ENCODE measurements around the gene RUNX1. TPM values are rescaled to one million over a fixed set of nuclear protein-coding genes. Genes with fewer than 3 reads are reported as not detected.

The RUNX1 gene
- total RNA-seq, 4 donors from 2014 or later = 16.2 to 34.6 (median 26.4) TPM

DNA sequence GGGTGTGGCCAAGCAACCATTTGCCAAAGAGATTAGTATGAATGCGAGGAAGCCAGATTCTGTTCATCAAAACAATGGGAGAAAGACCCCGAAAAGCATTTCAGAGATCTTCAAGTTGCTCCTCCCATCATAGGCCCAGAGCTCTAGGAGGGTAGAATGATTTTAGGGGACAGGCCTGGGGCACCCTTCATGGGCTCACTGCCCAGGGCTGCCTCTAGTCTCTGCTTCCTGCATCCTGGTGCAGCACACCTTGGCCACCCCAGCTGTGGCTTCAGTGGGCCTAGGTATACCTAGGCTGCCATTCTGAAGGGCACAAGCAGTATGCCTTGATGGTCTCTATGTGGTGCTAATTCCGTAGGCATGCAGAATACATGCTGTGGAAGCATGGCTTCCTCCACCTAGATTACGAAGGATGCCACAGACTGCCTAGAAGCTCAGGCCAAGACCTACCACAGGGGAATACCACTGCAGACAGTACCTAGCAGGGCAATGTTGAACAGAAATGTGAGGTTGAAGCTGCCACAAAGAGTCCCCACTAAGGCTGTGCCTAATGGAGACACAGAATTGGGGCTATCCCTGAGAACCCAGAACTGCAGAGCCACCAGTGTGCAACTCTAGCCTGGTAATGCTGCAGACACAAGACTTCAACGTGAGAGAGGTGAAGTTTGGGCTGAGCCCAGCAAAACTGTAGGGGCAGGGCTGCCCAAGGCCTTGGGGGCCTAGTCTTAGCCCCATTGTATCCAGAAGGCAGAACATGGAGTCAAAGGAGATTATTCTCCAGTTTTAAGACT is 221.5 kb downstream of the RUNX1 start:
- TF ChIP-seq, protein P1, sequence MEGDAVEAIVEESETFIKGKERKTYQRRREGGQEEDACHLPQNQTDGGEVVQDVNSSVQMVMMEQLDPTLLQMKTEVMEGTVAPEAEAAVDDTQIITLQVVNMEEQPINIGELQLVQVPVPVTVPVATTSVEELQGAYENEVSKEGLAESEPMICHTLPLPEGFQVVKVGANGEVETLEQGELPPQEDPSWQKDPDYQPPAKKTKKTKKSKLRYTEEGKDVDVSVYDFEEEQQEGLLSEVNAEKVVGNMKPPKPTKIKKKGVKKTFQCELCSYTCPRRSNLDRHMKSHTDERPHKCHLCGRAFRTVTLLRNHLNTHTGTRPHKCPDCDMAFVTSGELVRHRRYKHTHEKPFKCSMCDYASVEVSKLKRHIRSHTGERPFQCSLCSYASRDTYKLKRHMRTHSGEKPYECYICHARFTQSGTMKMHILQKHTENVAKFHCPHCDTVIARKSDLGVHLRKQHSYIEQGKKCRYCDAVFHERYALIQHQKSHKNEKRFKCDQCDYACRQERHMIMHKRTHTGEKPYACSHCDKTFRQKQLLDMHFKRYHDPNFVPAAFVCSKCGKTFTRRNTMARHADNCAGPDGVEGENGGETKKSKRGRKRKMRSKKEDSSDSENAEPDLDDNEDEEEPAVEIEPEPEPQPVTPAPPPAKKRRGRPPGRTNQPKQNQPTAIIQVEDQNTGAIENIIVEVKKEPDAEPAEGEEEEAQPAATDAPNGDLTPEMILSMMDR (IDR thresholded peaks at IDR 0.05; ENCODE audit: low read depth) = no peak

- TF ChIP-seq, protein P1 (IDR thresholded peaks at IDR 0.05; ENCODE audit: low read depth) = no peak
Observed at GRCh38 chr21:34826836-34827235, 222.3 kb downstream of the RUNX1 start.

GRCh38 chr21:34825948-34826548 is 223.1 kb downstream of the RUNX1 start:
- TF ChIP-seq, protein P1 (IDR thresholded peaks at IDR 0.05; ENCODE audit: low read depth) = no peak

DNA sequence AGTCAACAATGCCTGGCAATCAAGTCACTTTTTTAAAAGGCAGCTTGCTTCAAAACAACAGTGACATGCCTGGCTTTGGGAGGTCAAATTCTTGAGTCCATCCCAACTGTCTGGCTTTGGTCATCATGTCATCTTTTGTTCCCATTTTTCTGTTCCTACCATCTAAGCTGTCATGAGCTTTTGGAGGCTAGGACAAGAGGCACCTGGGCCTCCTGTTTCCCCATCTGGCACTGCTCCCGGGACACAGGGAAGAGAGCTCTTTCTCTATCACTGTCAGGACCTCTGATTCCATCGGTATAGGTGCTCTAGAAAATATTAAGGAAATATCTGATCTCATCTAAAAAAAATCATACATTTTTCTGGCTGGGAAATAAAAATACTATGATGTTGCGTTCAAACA is 224.0 kb downstream of the RUNX1 start:
- TF ChIP-seq, protein P1 (IDR thresholded peaks at IDR 0.05; ENCODE audit: low read depth) = no peak

GRCh38 chr21:34824314-34824713 is 224.8 kb downstream of the RUNX1 start:
- TF ChIP-seq, protein P1 (IDR thresholded peaks at IDR 0.05; ENCODE audit: low read depth) = no peak

- TF ChIP-seq, protein P1 (IDR thresholded peaks at IDR 0.05; ENCODE audit: low read depth) = no peak
Observed at GRCh38 chr21:34822942-34823341, 226.2 kb downstream of the RUNX1 start.

- TF ChIP-seq, protein P1 (IDR thresholded peaks at IDR 0.05; ENCODE audit: low read depth) = no peak
Observed at GRCh38 chr21:34822168-34822567, 226.9 kb downstream of the RUNX1 start.

Data from subcutaneous adipose tissue (tissue), 4 donors.